ENCODE results near the gene BBOF1.

Gene BBOF1

DNA sequence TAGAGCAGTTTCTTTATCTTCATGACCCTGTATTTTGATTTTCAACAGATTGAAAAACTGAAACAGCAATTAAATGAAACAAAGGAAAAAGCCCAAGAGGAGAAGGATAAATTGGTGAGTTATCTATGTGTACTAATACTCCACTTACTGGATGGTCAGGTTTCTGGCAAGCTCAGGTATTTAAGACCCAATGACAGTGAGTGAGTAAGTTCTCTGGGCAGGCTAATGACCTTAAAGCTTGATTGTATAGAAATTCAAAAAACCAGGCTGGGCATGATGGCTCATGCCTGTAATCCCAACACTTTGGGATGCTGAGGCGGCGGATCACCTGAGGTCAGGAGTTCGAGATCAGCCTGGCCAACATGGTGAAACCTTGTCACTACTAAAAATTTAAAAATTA is 10.0 kb downstream of the BBOF1 start:
- no peak for DNase-seq

DNA sequence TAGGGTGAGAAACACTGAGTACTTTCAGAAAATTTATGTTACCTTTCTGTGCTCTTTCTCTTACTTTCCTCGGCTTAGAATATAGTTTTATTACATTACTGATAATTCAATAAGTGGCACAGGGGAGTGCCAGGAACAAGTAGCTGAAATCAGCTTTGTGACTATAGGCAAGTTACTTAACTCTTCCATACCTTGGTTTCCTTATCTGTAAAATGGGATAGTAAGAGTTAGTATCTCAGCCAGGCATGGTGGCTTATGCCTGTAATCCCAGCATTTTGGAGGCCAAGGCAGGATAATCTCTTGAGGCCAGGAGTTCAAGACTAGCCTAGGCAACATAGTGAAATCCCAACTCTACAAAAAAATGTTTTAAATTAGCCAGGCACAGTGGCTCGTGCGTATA is 15.4 kb downstream of the BBOF1 start:
- DNase-seq, result no peak

DNA sequence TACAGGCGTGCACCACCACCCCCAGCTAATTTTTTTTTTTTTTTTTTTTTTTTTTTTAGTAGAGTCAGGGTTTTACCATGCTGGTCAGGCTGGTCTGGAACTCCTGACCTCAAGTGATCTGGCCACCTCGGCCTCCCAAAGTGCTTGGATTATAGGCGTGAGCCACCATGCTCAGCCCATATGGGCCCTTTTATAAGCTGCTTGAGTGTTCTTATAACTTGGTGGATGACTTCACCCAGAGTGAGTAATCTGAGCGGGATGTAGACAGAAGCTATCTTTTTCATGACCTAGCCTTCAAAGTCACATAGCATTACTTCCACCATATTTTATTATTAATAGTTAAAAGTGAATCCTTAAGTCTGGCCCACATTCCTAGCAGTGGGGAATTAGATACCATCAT is 16.4 kb downstream of the BBOF1 start:
- no peak for DNase-seq

DNA sequence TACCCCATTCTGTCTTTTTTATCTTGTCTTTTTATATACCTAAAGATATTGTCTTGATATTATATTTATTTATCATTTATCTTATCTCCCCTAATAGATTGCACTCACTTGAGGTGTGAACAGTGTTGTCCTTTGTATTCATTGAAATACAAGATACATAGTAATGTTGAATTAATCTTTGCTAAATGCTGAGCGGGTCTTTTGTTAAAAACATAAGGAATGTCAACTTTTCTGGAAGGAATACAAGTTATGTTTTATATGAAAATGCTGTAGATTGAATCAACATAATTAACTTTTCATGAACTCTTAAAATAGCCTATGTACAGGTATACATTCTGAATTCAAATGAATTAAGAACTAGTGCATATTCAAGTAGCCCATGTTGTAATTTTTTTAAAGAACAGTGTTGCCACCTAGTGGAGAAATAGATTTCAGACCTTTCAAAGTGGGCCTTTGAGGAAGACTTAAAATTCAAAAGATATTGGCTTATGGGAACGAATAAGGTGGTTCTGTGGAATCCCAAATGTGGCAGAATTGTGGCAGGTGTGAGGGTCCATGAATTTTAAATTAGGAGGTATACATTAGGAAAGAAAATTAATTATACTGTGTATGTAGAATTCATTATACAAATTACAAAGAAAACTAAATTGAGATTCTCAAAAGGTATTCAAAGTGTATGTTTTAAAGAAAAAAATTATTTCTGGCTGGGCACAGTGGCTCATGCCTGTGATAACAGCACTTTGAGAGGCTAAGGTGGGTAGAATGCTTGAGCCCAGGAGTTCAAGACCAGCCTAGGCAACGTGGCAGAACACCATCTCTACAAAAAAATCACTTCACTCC is 19.1 kb downstream of the BBOF1 start:
- DNase-seq, result no peak

DNA sequence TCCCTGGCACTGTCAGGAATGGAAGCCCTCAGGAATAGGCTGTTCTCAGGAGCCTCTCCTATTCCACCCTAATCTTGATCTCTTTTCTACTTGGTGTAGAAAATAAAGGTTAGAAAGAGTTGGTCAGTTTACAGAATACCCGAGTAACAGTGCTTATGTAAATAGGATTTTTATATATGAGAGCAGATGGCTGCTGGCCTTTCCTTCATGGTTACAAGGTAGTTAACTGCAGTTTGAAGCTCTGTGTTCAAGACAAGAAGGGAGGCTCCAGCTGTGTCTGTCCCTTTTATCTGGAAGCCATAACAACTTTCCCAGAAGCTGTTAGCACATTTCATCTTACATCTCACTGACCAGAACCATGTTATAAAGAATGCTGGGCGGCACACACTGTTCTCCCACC is 23.1 kb downstream of the BBOF1 start:
- no peak for DNase-seq

DNA sequence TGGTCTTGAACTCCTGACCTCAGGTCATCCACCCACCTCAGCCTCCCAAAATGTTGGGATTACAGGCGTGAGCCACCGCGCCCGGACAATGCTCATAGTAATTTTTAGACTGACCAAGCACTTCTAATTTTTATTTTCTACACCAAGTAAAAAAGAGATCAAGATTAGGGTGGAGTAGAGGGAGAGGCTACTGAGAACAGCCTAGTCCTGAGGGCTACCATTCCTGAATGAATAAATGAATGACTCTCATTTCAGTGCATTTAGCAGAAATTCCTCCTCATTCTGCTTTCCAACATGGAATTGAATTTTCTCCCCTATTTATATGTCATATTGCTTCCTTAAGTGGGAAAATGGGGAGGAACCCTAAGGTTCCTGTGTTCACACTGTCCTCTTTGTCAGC is 26.4 kb downstream of the BBOF1 start:
- DNase-seq, result no peak

DNA sequence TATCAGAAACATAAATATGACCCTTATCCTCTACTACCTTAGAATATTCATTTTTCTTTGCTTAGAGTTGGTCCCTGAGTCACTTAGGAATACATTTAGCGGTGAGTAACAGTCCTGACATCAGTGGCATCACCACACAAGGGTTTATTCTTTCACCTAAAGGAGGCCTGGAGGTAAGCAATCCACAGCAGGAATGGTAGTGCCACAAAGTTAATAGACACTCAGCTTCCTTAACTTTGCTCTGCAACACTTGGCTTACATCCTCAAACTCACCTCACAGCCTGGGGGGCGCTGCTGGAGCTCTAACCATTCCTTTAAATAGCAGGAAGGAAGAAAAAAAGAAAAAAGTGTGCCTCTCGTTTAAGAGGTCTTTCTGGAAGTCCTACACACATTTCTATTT is 29.1 kb downstream of the BBOF1 start:
- no peak for DNase-seq

DNA sequence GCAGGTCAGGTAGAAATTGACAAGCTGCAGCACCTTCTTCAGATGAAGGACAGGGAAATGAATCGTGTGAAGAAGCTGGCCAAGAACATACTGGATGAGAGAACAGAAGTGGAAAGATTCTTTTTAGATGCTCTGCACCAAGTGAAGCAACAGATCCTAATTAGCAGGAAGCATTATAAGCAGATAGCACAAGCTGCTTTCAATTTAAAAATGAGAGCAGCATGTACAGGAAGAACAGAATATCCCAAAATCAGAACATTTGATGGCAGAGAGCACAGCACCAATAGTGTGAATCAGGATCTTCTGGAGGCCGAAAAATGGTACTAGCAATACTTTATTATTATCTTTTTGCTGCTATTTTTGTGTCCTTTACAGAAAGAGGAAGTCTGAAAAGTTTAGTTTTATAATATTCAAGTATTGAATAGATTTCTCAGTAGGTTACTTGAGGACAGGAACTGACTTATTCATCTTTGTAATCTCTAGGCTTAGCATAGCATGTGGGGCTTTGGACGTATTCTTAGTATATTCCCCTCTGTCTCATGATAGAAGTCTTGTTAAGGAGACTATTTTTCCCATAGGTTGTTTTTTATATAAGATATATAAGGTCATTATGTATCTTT is 30.8 kb downstream of the BBOF1 start:
- DNase-seq, result no peak

DNA sequence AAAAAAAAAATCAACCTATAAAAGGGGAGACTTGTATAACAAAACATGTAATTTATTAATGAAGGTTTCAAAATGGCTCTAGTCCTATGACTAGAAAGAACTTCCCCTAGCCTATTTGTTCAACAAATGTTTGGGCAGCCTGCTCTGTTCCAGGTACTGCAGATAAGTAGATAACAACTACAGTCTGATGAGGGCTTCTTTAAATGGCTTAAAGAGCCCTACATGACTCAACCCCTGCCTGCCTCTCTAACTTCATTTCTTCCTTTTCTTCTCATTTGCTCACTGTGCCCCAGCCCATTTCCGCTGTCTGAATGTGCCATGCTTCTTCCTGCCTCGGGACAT is 43.6 kb downstream of the BBOF1 start:
- no peak for DNase-seq

DNA sequence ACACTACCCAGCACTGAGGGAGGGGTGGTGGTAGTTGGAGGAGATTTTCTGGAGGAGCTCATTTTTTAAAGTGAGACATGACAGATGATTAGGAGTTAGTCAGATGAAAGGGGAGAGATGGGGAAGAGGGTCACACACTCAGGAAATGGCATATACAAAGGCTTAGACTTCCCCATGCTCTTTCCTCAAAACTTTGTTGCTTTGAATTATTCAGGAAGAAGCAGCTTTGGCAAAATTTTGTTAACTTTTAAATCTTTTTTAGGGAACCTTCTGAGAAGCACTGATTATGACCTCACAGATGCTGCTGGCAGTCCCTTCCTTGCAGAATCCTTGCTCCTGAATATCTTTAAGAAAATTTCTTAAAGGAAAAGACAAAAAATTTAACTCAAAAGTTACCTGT is 45.3 kb downstream of the BBOF1 start:
- no peak for DNase-seq

DNA sequence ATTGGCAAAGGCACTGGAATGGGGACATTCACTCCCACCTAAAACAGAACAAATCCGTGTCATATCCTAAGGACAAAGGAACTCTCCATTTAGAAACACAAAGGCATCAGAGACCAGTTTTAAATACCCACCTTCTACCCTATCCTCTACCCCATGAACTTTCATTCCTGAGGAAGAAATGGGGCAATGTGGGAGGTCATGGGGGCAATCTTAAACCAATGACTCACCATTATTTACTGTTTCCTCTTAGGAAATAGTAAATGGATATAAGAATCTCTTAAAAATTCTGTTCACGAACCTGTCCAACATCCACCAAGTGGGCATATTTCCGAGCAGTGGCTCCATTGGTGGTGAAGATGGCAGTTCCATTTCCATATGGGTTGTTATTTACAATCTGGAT is 45.7 kb downstream of the BBOF1 start:
- no peak for DNase-seq

DNA sequence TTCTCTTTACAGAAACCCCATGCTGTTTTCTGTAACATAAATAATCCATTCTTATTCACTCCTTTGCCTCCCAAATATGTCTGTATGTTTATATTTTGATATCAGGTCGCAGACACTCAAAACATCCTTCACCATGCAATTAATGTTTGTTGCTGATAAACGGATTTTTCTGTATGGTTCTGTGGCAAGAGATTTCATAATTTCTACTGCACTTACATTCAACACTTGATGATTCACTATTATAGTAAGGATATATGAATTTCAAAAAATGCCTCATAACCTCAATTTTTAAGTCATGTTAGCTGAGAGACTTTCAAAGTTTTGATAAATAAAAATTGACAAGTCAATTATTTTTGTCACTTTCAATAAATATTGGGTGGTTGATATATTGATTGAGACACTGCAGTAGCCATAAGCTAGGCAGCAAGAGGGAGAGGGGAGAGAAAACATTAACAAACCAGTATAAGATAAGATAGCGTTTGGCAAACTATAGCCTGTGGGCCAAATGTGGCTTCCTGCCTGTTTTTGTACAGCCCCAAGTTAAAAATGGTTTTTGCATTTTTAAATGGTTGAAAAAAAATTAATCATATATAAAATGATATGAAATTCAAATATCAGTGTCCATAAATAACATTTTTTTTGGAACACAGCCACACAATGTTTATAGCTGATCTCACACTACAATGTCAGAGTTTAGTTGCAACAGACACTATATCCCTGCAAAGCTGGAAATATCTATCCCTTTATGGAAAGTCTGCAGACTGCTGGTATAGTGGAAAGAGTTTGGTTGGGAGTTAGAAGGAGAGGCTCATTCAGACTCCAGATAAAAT is 46.8 kb downstream of the BBOF1 start:
- no peak for DNase-seq

DNA sequence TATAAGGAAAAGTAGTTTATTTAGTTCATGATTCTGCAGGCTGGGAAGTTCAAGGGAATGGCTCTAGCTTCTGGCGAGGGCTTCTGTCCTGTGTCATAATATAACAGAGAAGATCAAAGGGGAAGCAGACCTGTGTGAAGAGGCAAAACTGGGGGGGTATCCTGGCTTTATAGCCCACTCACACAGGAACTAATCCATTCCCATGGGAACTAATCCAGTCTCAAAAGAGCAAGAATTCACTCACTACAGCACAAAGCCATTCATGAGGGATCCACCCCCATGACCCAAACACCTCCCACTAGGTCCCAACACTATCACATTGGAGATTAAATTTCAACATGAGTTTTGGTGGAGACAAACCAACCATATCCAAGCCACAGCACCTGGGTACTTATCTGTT is 58.3 kb downstream of the BBOF1 start:
- no peak for DNase-seq

DNA sequence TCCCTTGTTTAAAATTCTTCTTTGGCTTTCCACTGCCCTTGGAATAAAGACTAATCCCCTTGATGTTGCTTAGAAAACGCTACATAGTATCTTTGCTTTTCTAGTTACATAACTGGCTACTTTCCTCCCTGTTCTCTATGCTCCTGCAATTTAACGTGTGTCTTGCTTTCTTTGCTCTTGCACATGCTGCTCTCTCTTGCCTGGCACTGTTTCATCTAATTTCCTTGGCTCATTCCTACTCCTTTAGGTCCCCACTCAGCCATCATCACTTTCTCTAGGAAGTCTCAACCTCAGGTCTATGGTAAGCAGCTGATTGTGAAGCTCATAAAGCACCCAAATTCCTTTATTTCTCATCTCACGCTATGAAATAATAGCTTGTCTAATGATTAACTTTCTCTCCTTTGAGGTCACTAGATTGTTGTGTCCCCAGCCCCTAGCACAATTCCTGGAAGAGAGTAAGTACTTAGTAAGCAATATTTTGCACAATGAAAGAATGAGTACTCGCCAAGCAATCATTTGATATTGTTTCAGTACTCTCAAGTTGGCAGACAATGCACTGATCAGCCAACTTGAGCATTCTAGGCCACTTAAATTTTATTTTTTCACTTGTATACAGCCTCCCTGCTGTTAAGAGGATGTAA is 61.8 kb downstream of the BBOF1 start:
- DNase-seq, result no peak

DNA sequence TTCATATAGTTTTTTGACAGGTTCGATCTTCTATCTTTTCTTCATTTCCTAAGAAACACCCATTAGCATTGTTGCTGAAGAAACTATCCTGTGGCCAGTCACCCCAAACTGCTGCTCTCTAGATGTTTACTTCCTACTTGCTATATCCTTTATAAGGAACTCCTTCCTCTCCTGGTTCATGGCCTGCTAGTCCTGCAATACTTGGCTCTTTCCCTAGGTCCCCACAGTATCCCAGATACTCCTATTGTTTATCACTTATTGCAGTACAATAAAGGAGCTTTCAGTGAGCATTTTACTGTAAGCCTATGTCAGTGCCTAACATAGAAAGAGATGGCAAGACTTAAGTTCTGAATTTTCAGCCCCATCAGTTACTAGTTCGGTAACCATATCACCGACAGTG is 62.3 kb downstream of the BBOF1 start:
- DNase-seq, result no peak

DNA sequence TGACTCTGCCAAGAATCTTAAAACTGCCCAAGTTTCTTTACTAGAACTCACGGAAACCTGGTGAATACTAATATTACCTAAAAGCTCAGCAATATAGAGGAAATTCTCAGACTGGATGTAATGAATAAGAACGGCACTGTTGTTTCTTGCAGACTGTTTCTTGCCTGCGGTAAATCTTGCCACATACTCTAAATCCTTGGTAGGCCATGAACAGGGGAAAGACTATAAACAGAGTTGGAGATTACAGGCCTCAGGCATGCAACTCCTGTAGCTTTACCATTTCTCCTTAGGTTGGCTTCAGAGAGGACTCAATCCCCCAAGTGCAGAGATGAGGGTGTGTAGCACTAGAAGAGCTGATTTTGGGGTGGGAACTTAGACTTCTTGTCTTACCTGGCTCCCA is 64.0 kb downstream of the BBOF1 start:
- DNase-seq, result no peak

DNA sequence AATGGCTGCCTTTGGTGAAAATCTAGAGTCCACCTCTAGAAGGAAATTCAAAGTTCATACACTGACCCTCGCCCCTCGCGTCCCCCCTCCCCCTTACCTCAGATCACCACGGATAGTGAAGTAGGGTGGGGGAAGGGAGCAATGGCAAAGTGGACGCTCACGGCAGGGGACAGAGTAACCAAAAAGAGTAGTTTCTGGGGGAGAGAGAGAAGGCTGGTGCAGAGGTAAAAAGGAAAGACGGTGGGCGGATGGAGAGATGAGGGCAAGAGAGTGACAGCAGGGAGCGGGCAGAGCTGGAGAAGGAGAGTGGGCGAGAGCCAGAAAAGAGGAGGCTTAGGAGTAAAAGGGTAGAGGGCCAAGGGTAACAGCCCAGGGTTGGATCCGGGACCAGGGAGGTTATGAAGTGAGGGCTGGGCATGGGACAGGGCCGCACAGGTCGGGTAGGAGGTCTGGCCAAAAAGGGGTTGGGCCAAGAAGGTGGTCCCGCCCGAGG is 64.7 kb downstream of the BBOF1 start:
- no peak for DNase-seq

DNA sequence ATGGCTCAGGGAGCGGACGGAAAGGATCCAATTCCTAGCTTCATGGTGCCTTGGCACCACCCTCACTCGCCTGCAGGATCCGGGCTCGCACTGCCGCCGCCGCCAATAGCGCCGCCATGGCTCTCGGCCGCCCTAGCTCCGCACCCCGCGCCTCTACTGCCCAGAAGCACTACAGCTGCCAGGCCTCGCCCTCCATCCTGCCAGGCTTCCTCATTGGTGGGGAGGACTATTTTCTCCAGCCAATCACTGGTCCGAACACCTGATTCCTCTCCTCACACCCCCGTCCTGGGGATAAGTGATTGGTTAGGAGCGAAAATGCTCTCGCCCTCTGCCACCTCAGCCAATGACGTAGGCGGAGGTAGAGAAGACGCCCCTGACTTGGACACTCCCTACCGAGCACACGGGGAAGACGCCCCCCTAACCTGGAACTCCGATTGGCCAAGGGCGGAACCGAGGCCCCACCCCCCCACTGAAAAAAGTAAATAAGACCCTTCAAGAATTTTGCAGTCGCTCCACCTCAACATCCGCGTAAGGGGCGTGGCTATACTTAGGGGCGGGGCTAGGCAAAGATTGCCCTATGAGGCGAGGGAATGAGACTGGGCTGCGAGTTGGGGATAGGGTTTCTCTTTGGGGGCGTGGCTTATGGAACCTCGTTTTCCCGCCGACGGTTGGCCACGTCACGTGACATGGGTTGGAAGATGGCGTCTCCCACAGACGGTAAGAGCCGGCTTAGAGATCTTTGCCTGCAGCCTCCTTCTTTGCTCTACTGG is 65.3 kb downstream of the BBOF1 start, which contains the start of the genes ALDH6A1 and LIN52:
Gene ALDH6A1 (minus strand): TSS at position 177 of the 770 bp plus-strand sequence. CDS start 59 bp downstream, at position 118.
Gene LIN52 (plus strand): TSS at position 680 of the 770 bp plus-strand sequence. CDS start 19 bp downstream, at position 699.
- peak; percentile 100 for DNase-seq

DNA sequence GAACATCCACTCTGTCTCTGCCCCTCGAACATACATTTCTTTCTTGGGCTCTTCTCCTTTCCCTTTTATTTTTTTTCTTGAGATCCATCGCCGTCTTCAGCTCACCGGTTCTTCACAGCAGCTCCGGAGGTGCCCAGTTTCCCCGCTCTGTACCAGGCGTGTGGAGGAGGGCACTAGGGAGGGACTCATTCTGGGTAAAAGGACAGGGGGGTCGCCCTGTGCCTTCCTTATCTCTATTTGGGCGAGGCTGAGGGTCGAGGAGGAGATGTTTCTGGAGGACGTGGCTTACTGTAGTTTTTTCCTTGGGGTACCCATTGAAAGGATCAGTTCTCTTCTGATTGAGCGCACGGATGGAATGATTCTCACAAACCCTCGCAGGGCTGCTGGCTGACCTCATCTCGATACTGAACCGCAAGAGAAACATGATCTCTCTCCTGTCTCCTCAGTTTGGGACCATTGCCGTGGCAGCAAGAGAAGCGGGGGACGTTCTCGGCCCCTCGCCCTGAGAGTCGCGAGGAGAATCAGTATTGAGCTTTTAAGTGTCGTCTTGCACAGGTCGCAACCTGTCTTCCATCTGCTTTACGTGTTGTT is 66.0 kb downstream of the BBOF1 start:
- peak; percentile 9 for DNase-seq

DNA sequence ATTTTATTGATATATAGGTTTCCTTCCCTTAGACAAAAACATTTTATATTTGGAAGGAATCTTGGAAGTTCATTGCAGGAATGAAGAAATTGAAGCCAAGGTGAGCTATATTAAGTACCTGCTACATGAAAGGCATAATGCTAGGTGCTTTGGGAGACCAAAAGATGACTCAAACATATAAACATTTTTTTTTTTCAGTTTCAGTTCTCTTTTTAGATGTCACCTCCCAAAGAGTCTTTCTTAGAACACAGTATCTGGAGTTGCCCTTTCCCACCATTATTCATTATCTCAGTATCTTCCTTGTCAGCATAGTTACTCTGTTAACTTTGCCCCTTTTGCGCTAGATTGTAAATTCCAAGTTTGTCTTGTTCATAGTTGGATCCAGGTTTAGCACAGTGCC is 66.7 kb downstream of the BBOF1 start:
- no peak for DNase-seq

DNA sequence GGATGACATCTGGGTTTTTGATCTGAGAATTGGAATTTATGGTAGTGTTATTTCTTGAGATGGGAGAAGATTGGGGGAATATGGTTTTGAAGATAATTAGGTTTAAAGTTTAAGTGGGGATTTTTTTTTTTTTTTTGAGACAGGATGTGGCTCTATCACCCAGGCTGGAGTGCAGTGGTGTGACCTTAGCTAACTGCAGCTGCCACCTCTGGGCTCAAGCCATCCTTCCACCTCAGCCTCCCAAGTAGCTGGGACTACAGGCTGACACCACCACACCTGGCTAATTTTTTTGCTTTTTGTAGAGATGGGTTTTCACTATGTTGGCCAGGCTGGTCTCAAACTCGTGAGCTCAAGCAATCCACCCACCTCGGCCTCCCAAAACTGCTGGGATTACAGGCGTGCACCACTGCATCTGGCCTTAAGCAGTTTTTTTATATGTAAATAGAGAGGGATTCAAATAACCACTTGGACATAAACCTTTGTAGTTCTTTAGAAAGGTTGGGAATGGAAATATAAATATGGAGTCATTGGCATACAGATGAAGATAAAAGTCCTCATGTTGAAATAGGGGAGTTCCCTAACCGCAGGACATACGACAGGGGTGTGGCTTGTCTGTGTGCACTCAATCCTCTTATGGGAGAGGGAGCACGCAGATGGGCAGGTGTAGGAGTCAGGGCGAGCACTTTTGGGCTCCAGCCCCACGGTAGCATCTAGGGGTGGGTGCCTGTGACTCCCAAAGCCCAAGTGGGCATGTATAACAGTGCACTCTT is 70.3 kb downstream of the BBOF1 start:
- no peak for DNase-seq

All from amniotic stem cell (primary cell).